HUES64 (cell line): ENCODE measurements around the gene CLEC3B.

Source experiments
- H3K27ac ChIP-seq: 2 replicates; pipeline ENCODE4 v1.7.0; 2013; ENCODE audit warnings: low read depth, low read length, inconsistent platforms
- H3K27me3 ChIP-seq: 2 replicates; pipeline ENCODE4 v1.6.1; 2013; ENCODE audit warnings: mild to moderate bottlenecking, low read length; ENCODE audit not compliant: insufficient read depth
- H3K36me3 ChIP-seq: 2 replicates; pipeline ENCODE4 v1.6.1; 2013; ENCODE audit warnings: mild to moderate bottlenecking, low read length; ENCODE audit not compliant: insufficient read depth
- H3K4me1 ChIP-seq: 2 replicates; pipeline ENCODE4 v1.6.1; 2013; ENCODE audit warnings: mild to moderate bottlenecking, low read length, moderate library complexity; ENCODE audit not compliant: insufficient read depth
- H3K4me3 ChIP-seq: 2 replicates; pipeline ENCODE4 v1.5.1; 2013; ENCODE audit warnings: mild to moderate bottlenecking, low read length, moderate library complexity
- H3K9ac ChIP-seq: 2 replicates; pipeline ENCODE4 v1.6.1; 2013; ENCODE audit warnings: mild to moderate bottlenecking, low read depth, low read length
- H3K9me3 ChIP-seq: 2 replicates; pipeline ENCODE4 v1.6.1; 2013; ENCODE audit warnings: low read depth, low read length; ENCODE audit not compliant: insufficient read depth
- WGBS: fragments of 150-250, 120-280 bp; methylation state at CpG from one replicate; pipeline ENCODE4 v1.1.7; 2013; ENCODE audit warnings: missing lambda C conversion rate; 5-methylcytosine and 5-hydroxymethylcytosine counted together

CLEC3B gene

GRCh38 chr3:45084361-45084760, 58.3 kb downstream of the CLEC3B start:
- Histone ChIP-seq H3K9me3 (no peaks in the 10 kb centered on the region), H3K36me3 (peaks cover 49% of the 10 kb centered on the region), H3K27me3 (no peaks in the 10 kb centered on the region), H3K4me1 (peaks cover 6% of the 10 kb centered on the region; the same call in 1 of the 2 replicates), H3K9ac (no peak overlapping the region), H3K4me3 (no peak overlapping the region), H3K27ac (no peak overlapping the region)
- WGBS: 91% methylated on average over 1 of the region's 1 CpG

- H3K27me3 ChIP-seq: no peaks in the 10 kb centered on the region
- peaks cover 56% of the 10 kb centered on the region for H3K36me3 ChIP-seq
- no peak overlapping the region for H3K27ac ChIP-seq
- no peak overlapping the region for H3K9ac ChIP-seq
- 93% methylated on average over 11 of the region's 13 CpGs for WGBS
- H3K4me1 ChIP-seq: peaks cover 6% of the 10 kb centered on the region; the same call in 1 of the 2 replicates
- H3K4me3 ChIP-seq: no peak overlapping the region
- no peaks in the 10 kb centered on the region for H3K9me3 ChIP-seq
These were observed 59.0 kb downstream of the CLEC3B start for GRCh38 chr3:45084820-45085816.
